Measurements from ENCODE around the gene FSTL5.

Gene FSTL5

DNA sequence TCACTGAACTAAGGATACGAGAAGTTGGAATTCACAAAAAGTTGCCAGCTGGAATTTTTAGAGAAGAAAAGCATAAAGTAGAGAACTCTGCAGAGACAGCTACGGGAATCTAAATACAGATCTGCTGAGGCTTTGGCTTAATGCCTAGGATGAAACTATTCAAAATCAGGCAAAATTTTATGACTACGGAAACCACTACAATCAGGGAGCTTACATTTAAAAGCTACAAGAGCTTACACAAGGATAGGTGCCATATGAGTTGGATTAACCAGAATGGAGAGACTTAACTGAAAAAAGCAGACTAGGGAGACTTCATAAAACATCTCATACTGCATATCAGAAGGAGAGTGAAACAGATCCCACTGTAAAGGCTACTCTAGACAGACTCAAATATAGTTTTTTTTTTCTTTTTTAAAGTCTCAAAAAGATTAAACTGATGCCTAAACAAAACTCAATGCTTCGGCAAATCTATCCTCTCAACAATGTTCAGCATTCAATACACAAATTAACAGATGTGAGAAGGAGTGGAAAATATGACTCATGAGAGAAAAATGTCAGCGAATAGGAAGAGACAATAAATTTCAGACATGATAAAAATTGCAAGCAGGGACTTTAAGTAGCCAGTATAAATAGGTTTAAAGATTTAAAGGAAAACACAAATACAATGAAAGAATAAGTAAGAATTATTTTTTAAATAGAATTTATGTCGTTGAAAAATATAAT, 586.1 kb downstream of the FSTL5 start:
- no peak for DNase-seq (ENCODE audit: low read depth in 3 of 3)

DNA sequence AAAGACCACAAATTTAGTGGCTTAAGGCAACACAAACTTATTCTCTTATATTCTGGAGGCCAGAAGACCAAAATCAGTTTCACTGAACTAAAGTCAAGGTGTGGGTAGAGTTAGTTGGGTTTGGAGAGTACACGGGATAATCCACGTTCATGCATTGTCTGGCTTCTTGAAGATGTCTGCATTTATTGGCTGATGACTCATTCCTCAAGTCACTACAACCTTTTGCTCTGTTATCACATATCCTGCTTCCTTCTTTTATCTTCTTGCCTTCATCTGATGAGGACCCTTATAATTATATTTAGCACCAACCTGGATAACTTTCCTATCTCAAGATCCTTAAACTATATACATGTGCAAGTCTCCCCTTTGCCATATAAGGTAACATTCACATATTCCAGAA, 590.0 kb downstream of the FSTL5 start:
- no peak for DNase-seq (ENCODE audit: low read depth in 3 of 3)

DNA sequence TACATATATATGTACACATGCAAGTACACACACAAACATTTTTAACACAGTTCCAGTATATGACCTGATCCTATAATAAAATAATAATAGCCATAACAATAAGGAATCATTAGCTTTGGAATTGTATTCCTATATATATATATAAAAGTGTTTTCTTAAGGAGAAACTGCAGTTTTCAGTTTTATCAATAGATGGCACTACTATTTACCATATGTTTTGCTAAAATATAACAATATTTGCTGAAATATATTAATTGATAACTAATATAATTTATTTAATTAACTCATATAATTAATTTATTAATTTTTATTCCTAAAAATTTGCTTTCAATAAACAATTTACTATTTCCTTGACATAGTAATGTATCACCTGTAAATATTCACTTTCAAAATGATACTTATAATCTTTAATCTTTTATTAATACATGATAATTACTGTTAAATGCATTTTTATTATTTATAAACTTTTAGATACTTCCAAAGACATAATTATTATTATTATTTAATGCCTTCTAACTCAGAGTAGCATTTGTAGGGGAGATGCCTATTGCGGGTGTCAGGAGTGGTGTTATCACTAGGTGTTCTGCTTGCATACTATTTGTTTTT, 599.5 kb downstream of the FSTL5 start:
- DNase-seq (ENCODE audit: low read depth in 3 of 3), result no peak

DNA sequence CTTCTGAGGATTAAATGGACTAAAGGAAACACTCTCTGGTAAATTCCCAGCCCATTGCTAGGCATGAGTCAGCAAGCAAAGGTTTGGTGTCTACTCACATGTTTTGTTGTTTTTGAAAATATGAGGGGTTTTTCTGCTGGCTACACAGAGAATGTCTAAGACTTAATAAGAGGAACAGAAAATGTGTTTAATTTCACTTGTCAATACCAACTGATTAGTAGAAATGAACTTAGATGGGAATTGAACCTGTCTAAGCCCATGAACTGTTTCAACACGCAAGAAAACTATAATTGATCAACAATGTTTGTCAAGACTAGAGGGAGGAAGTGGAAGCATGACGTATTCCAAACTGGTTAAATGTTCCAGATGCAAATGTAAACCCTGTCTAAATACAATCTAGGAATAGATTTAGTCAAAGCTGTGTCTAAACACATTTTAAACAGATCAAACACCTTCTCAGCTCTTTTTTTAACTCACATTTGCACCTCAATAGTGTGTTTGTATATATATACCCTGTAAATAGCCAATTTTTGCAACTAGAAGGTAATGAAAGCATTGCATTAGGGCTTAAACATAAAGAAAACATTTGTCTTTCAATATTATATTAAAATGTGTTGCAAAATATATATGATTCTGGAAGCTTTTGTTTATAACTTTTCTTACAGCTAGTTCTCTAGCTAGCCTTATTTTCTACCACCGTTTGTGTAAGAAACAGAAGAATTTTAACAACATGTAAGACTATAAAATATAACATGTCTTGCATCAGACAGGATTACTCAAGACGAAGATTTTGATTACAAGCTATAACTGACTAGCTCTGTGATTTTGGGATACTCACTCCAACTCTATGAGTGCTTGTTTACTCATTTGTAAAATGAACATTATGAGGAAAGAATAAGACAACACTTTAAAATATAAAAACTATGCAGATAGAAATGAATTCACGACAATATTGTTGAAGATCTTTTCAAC, 607.8 kb downstream of the FSTL5 start:
- no peak for DNase-seq (ENCODE audit: low read depth in 3 of 3)

DNA sequence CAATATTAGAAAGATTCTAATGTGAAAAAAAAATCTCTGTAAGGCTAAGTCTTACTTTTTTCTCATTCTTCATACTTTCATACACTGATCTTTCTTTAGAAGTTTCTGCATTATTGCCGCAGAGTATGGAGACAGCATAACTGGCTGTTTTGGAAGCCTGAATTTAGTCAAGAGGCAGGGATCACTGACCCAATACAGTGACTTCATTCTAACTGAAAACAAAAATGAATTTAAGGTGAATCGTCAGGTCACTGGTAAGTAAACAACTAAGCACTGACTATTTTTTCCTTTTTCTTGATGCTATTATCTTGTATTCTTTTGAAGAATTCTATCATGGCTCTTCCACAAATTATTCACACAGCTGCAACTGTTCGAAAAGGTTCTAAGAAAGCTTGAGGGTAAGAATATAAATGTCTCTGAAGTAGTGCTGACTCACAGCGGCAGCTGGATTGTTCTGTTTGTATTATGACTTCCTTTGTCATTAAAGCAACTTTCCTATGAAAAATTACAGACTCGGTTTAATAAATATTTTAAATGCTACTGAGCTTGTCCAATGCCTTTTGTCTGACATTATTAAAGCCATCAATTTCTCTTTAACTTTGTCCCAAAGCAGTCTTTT, 609.3 kb downstream of the FSTL5 start:
- DNase-seq (ENCODE audit: low read depth in 3 of 3), result no peak

DNA sequence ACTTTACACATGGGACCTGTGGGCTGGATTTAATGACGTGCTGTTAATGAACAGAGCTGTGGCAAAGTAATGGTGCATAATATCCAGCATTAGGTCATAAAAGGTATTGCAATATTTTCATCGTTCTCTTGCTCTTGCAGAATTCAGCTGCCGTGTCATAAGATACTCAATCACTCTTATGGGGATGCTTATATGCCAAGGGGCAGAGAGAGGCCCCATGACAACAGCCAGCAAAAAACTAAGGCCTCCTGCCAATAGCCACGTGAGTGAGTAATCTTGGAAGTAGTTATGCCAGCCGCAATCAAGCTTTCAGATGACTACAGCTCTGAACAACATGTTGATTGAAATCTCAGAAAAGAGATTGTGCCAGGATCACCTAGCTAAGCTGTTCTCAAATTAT, 616.9 kb downstream of the FSTL5 start:
- no peak for DNase-seq (ENCODE audit: low read depth in 3 of 3)

DNA sequence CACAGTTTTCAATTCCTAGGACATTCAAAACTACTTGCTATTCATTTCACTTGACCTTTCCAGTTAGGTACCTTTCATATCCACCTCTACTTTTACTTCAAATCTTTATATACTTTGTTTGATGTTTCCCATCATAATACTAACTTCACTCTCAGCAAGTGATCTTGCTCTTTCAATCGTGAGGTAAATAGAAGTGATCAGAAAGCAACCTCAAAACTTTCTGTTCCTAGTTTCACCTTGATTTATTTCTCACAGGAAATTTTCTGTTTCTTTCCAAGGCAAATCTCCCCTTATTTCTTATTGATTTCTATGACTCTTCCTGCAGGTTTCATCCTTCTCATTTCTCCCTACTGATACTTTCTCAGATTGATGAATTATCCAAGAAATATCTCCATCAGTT, 623.5 kb downstream of the FSTL5 start:
- no peak for DNase-seq (ENCODE audit: low read depth in 3 of 3)

DNA sequence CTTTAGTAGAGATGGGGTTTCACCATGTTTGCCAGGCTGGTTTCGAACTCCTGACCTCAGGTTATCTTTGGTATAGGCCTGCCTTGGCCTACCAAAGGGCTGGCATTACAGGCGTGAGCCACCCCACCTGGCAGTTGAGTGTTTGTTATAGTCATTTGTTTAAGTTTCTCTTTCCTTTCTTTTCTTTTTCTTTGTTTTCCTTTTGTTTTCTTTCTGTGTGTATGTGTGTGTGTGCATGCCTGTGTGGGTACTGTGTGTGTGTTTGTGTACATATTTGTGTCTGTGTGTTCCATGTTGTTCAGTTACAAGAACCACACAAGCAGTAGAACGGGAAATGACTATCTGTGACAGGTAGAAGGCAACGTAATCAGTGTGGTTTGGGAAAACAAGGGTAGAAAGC, 624.9 kb downstream of the FSTL5 start:
- DNase-seq (ENCODE audit: low read depth in 3 of 3), result no peak

DNA sequence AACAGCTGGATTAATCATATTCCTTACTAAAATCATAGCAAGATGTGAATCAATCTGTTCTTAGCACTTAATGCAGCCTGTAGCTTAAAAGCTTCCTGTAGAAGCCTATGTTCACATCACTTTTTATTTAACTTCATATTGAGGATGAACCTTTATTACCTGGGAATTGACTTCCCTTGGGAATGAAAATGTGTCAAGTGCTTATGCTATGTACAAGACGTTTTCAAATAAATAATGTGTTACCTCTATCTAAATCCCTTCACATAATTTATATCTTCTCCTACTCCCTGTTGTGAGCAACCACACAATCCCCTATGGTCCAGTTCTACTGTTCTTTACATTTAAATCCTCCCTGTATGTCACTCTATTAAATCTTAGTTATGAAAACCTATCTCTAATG, 633.1 kb downstream of the FSTL5 start:
- DNase-seq (ENCODE audit: low read depth in 3 of 3), result no peak

DNA sequence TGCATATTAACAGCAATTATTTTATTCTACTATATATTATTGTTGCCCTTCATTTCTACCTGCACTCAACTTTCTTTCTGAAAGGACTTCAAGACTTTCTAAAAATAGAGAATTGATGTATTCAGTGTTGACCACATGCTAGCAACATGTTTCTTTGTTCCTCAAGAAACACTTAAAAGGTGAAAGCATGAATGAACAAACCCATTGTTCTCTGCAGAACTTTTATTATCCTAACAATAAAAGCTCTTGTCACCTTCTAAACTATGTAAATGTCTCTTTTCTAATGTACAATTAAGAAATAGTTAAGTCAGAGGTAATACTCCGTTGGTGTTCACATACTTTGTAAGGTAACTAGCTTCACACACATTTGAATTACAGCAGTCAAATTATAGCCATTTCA, 638.7 kb downstream of the FSTL5 start:
- DNase-seq (ENCODE audit: low read depth in 3 of 3), result no peak

DNA sequence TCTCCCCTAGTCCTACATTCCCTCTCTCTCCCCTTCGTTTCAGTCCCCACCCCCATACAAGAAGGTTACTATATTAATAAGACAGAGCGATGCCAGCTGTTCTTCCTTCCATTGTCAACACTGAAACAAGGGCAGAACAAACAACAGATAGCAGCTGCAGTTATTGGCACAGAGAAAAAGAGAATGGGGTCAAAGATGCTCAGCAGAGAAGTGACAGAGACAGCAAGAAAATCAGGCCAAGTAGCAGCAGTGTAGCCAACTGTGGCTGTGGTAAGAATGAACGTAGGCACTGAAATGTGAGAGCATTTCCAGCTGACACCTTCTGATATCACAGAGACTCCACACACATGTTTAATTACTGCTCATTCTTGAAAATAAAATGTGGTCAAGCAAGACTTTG, 641.8 kb downstream of the FSTL5 start:
- DNase-seq (ENCODE audit: low read depth in 3 of 3), result no peak

DNA sequence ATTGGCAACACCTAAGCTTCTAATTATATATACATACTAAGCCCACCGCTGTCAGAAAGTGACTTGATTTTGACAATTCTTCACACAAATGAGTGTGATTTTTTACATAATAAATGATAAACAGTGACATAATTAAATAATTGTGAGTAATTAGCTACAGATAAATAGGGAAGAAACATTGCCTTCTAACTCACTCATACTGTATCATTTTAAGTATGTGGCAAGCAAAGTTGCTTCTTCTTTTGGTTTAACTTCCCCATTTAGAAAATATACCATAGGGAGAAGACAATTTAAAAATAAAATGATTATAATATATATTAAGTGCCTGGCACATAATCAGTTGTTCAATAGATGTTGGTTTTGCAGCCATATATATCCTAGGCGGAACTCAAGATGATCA, 644.2 kb downstream of the FSTL5 start:
- DNase-seq (ENCODE audit: low read depth in 3 of 3), result no peak

DNA sequence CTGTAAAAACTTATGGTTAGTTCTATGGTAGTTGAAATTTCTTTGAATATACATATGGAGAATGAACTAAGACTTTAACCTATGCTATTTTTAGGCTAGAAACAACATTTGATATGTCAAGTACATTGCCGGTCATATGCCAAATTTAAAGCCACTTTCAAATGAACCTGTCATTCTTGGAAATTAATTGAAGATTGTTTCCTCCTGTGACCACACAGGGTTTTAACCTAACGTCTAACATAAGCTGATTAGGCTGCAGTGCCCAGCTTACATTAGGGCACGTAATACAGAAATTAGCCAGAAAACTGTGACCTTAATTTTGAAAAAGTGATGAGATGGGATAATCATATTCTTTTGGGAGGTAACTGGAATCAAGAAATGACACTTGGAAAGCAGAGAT, 645.9 kb downstream of the FSTL5 start:
- no peak for DNase-seq (ENCODE audit: low read depth in 3 of 3)

DNA sequence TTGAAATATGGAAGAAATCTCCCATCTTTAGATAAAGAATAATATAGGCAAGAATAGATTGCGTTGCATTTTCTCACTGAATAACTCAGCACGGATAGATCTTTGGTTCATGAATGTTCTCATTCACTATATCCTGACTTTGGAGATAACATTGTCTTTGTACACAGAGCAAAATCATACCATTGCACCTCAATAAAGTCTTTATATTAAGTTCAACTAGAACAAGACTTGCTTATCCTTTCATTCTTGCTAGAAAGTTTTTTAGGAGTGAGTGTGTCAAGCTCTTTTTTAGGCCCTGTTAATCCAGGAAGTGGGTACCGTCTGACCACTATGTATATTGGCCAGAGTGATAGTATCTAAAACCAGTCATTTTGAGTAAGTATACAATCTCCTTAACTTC, 658.7 kb downstream of the FSTL5 start:
- DNase-seq (ENCODE audit: low read depth in 3 of 3), result no peak

DNA sequence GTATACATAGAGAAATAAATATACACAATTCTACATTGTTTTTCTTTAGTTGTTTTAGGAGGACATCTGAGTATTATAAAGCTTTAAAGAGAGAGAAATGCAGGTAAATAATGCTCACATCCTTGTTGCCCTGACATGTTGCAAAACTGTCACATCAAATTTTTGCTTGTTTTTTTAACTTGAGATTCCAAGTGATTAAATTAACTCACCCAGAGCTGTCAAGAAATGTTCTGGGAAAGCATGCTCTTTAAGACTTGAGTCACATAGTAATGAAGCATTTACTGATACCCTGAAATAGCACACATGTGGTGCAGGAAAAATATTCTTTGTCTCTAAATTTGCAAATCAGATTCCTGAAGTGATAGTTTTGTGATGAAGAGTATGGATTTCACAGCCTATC, 665.6 kb downstream of the FSTL5 start:
- no peak for DNase-seq (ENCODE audit: low read depth in 3 of 3)

DNA sequence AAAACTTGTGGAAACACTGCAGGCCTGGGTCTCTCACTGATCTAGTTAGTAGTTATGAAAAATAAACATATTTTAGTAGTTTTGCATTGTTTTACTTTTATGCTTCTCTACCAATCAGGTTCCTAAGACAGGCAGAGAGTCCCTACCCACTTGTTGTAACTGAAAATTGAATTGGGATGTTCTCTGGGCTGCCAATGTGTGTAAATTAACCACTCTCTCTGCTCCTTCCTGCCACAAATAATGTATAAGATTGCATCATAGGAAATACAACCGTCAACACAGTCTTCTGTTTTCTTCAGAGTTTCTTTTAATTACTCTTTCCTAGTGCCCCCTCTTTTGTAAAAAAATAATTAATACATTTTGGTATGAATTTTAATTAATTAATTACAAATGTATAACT, 677.3 kb downstream of the FSTL5 start:
- DNase-seq (ENCODE audit: low read depth in 3 of 3), result no peak

DNA sequence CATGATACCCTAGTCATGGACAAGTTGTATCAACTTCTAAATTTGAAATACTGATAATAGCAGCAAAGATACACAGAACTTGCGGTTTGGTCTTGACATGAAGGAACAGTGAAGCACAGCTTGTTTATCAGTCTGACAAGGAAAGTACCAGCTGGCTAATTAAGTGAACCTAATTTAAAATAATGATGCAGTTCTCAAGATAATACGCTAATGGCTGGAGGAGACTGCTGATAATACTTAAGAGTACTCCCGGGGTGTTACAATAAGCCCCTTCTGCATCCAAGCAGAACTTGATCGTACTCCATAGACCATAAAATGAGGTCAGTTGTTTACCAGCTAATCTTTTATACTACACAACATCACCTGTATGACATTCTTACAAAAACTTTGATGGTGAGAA, 697.5 kb downstream of the FSTL5 start:
- DNase-seq (ENCODE audit: low read depth in 3 of 3), result no peak

DNA sequence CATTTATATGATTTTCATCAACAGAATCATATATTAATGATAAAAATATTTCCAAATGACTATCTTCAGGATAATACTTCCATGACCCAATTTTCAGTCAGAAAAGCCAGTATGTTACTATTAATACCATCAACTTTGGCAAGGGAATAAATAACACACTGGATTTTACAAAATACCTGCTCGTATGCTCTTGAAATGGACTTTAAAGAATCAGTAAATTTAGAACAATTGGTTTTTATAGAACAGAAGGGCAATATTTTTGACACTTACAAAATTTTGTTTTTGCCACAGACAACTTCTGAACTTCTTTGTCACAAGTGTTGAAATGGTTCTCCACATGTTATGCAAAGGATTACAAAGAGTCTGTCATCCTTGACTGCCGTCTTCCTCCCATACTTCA, 700.4 kb downstream of the FSTL5 start:
- no peak for DNase-seq (ENCODE audit: low read depth in 3 of 3)

DNA sequence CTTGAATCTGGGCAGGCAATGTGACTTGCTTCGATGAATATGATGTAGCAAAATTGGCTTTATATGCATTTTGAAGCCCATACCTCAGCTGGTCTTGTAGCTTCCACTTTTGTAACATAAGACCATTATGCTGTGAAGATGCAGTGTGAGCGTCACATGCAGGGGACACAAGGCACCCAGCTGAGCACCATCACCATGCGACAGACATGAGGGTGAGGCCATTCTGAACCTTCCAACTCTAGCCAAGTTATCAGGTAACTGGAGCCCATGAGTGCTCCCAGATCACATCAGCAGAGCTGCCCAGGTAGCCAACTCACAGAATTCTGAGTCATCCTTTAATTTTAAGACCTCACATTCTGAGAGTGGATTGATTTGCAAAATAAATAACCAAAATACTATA, 705.9 kb downstream of the FSTL5 start:
- DNase-seq (ENCODE audit: low read depth in 3 of 3), result no peak

DNA sequence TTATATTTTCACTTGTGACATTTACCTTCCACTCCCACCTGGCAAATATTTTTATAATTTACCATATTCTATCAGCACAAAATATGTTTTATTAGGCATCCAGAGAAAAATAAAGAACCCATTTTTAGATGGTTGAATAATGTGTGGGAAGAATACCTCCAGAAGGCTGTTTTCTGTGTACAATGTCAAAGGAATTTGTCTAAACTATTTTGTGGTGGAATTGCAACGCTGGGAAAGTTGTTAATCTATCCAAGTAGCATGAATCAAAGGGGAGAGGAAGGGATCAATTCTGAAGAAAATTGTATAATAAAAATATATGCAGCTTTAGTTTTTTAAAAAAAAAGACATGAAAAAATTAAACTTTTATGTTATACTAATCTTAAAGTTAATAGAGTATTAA, 706.5 kb downstream of the FSTL5 start:
- DNase-seq (ENCODE audit: low read depth in 3 of 3), result no peak

DNA sequence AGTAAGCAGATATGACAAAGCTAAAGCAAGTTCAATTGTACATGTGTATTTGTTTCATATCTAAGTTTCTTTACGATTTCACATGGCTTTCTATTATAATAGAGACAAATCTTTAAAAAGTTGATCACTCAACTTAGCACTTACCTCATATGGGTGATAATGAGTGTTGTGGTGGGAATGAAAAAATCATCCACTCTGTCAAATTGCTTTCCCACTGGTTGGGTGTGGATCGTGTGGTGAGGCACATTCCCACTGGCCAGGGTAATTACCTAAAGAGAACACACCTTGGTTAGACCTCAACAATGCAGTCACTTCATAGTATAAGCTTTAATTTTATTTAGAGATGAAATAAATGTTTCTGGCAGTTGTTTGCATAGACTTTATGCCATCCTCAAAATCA, 708.9 kb downstream of the FSTL5 start:
- DNase-seq (ENCODE audit: low read depth in 3 of 3), result no peak

DNA sequence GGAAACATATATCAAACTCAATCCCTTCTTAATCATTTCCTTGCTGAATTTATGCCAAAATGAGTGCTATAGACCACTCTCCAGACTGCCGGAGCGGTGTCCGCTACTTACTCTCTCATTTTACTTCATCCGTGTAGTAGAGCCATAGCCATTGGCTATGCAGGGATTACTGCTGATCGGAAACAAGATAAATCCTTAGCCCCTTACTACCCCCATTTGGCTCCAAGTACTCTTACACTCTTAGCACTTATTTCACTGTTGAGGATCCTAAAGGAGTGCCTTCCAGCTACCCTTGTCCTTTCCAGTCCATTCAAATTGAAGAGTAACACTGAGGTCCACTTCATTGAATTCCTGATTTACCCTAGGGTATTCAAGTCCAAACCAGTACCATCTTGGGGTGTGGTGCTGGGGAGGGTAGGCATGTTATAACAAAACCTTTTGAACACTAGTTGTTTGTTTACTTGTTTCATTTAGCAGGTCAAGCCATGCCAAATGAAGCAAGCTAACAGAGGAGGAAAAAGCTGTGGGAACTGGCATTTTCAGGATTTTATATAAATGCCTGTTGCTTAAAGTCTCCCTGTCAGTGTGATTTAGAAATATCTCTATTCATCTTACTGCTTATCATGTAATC, 715.1 kb downstream of the FSTL5 start:
- no peak for DNase-seq (ENCODE audit: low read depth in 3 of 3)

All from stimulated activated CD4-positive, alpha-beta T cell treated with anti-CD3 and anti-CD28 coated beads, TNF-alpha, amount 100 ng/mL, for 48 hours (primary cell).